Neutrophil (primary cell): ENCODE measurements around the gene ZNF19.

Experiments used
- H3K27ac ChIP-seq: fragments of 200-600 bp; sonication (generic); 2 replicates; pipeline ENCODE4 v1.5.1; 2016; ENCODE audit warnings: mild to moderate bottlenecking, moderate library complexity
- H3K27me3 ChIP-seq: fragments of 200-600 bp; sonication (generic); 2 replicates; pipeline ENCODE4 v1.6.0; 2016; ENCODE audit warnings: mild to moderate bottlenecking
- H3K36me3 ChIP-seq: fragments of 200-600 bp; sonication (generic); 2 replicates; pipeline ENCODE4 v1.5.1; 2017
- H3K4me1 ChIP-seq, 2 experiments: fragments of 200-600 bp in 1 of 2; sonication (generic) in 1 of 2; 1 replicate in 1 of 2; 2 replicates in 1 of 2; pipeline versions ENCODE4 v1.5.1 to v1.6.1; 2013 to 2016; ENCODE audit warnings: low read depth in 1 of 2, low read length in 1 of 2, mild to moderate bottlenecking in 1 of 2, moderate library complexity in 1 of 2; ENCODE audit not compliant: control insufficient read depth in 1 of 2, insufficient read depth in 1 of 2
- H3K4me3 ChIP-seq, 2 experiments: fragments of 200-600 bp in 1 of 2; sonication (generic) in 1 of 2; 1 replicate in 1 of 2; 2 replicates in 1 of 2; pipeline ENCODE4 v1.5.1; 2013 to 2016; ENCODE audit warnings: low read depth in 1 of 2, low read length in 1 of 2, mild to moderate bottlenecking in 1 of 2, moderate library complexity in 1 of 2
- H3K9me3 ChIP-seq: fragments of 200-600 bp; sonication (generic); 2 replicates; pipeline ENCODE4 v1.5.1; 2016
- CTCF ChIP-seq: fragments of 200-600 bp; sonication (generic); IDR thresholded peaks from 2 replicates; pipeline ENCODE4 v1.5.1; 2016; ENCODE audit warnings: antibody characterized with exemption

Gene ZNF19

GRCh38 chr16:71490361-71490760 is 1.2 kb upstream of the ZNF19 start:
- H3K36me3 ChIP-seq = no peaks in the 10 kb centered on the region

GRCh38 chr16:71484006-71484893 is 4.9 kb downstream of the ZNF19 start:
- Histone ChIP-seq H3K9me3 (no peaks in the 10 kb centered on the region), H3K4me1 (no peaks in the 10 kb centered on the region), H3K27me3 (peaks cover 23% of the 10 kb centered on the region), H3K4me3 (peak overlapping the region; percentile 78), H3K27ac (peak overlapping the region; percentile 62), H3K36me3 (no peaks in the 10 kb centered on the region)
- no peak for TF ChIP-seq CTCF

More at GRCh38 chr16:71490361-71490760, 1.2 kb upstream of the ZNF19 start:
- no peaks in the 10 kb centered on the region for H3K9me3 ChIP-seq
- H3K4me1 ChIP-seq = no peaks in the 10 kb centered on the region
- no peak overlapping the region for H3K27ac ChIP-seq
- H3K4me3 ChIP-seq = no peak overlapping the region
- peaks cover 19% of the 10 kb centered on the region for H3K27me3 ChIP-seq
- no peak for TF ChIP-seq CTCF

- no peak for TF ChIP-seq CTCF
- no peak overlapping the region for H3K27ac ChIP-seq
- H3K27me3 ChIP-seq = peaks cover 23% of the 10 kb centered on the region
Observed at GRCh38 chr16:71482569-71482968, 6.6 kb downstream of the ZNF19 start.

DNA sequence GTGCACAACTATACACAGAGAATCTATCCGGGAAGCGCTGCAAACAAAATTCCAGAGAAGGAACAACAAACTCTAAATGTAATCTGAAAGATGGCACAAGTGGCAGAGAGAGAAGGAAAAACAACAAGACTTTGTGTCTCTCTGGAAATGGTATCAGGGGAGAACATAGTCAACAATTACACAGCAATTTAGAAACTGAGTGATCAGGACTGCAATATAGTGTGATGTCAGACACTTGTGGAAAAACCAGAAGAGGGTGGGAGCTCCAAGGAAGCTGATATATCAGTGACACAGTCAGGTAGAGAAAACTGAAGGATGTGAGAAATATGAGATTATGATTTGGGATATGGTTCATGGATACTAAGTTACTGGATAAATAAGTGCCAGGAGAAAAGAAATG is 8.2 kb downstream of the ZNF19 start:
- H3K4me3 ChIP-seq = no peak overlapping the region
- H3K27me3 ChIP-seq = peaks cover 10% of the 10 kb centered on the region
- H3K4me1 ChIP-seq = no peaks in the 10 kb centered on the region
- H3K27ac ChIP-seq = no peak overlapping the region
- TF ChIP-seq CTCF = no peak
- no peaks in the 10 kb centered on the region for H3K36me3 ChIP-seq
- no peaks in the 10 kb centered on the region for H3K9me3 ChIP-seq

More at GRCh38 chr16:71482569-71482968, 6.6 kb downstream of the ZNF19 start:
- Histone ChIP-seq H3K4me1 (no peaks in the 10 kb centered on the region), H3K4me3 (no peak overlapping the region), H3K36me3 (no peaks in the 10 kb centered on the region), H3K9me3 (no peaks in the 10 kb centered on the region)

DNA sequence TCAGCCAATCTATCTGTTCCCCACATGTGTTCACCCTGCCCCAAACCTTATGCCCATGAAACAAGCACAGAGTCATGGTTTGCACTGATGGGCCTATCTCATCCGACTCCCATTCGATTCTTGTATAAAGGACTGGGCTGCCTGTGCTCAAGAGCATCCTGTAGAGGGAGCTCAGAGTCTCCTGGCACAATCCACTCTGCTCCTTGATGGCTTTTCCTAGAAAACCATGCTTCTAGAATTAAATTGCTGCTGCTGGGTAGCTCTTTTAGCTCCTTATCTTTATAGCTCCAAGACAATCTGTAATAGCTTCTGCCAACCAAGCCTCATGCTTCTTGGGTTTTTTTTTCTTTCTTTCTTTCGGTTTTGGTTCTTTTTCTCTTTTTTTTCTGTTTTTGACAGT is 9.7 kb downstream of the ZNF19 start:
- Histone ChIP-seq H3K9me3 (no peaks in the 10 kb centered on the region), H3K27me3 (no peaks in the 10 kb centered on the region), H3K4me3 (no peak overlapping the region), H3K27ac (no peak overlapping the region), H3K4me1 (no peaks in the 10 kb centered on the region), H3K36me3 (no peaks in the 10 kb centered on the region)
- TF ChIP-seq CTCF = no peak
